ENCODE data around the gene RPL23. TPM values are rescaled to one million over a fixed set of nuclear protein-coding genes. Genes with fewer than 3 reads are reported as not detected.

Gene RPL23
- total RNA-seq, 1 experiment from 2014 or later, result 764 TPM

GRCh38 chr17:38889745-38890409 is 36.4 kb upstream of the RPL23 start:
- peaks cover 6% of the 10 kb centered on the region for H3K4me1 ChIP-seq (ENCODE audit: insufficient read depth, low read length, poor library complexity, severe bottlenecking)
- H3K4me3 ChIP-seq (ENCODE audit: low read depth, low read length, poor library complexity, severe bottlenecking), result no peak overlapping the region
- POLR2A ChIA-PET (ENCODE audit: low non-redundant PET), result no interaction called here
- CTCF ChIA-PET, result no interaction called here
- no peaks in the 10 kb centered on the region for H3K9me3 ChIP-seq (ENCODE audit: low read depth, low read length, poor library complexity, severe bottlenecking)
- H3K27me3 ChIP-seq (replicated peaks; ENCODE audit: insufficient read depth, low read depth, low read length, poor library complexity), result no peaks in the 10 kb centered on the region
- peaks cover 5% of the 10 kb centered on the region for H3K36me3 ChIP-seq (ENCODE audit: insufficient read depth, low read length, poor library complexity, severe bottlenecking)
- BruUV-seq (replicated peaks), result no TSS peak
- DNase-seq (ENCODE audit: low spot score), result no peak
- TF ChIP-seq EZH2 (IDR thresholded peaks at IDR 0.05; ENCODE audit: borderline replicate concordance, low read depth, low read length, poor library complexity, severe bottlenecking) (no peak), CTCF (conservative IDR thresholded peaks at IDR 0.05; ENCODE audit: low read depth, low read length) (no peak)
- H3K27ac ChIP-seq (ENCODE audit: low read depth, low read length, poor library complexity, severe bottlenecking), result no peak overlapping the region
- intact Hi-C loops (cut with micrococcal nuclease; ENCODE audit: unreplicated experiment), result no loop called here

GRCh38 chr17:38888842-38889241 is 35.3 kb upstream of the RPL23 start:
- H3K4me1 ChIP-seq (ENCODE audit: insufficient read depth, low read length, poor library complexity, severe bottlenecking), result peaks cover 6% of the 10 kb centered on the region
- H3K27me3 ChIP-seq (replicated peaks; ENCODE audit: insufficient read depth, low read depth, low read length, poor library complexity), result no peaks in the 10 kb centered on the region
- no TSS peak for BruUV-seq (replicated peaks)
- POLR2A ChIA-PET (ENCODE audit: low non-redundant PET), result no interaction called here
- no peaks in the 10 kb centered on the region for H3K9me3 ChIP-seq (ENCODE audit: low read depth, low read length, poor library complexity, severe bottlenecking)
- intact Hi-C loops (cut with micrococcal nuclease; ENCODE audit: unreplicated experiment), result no loop called here
- peaks cover 5% of the 10 kb centered on the region for H3K36me3 ChIP-seq (ENCODE audit: insufficient read depth, low read length, poor library complexity, severe bottlenecking)
- no peak overlapping the region for H3K4me3 ChIP-seq (ENCODE audit: low read depth, low read length, poor library complexity, severe bottlenecking)
- DNase-seq (ENCODE audit: low spot score), result no peak
- H3K27ac ChIP-seq (ENCODE audit: low read depth, low read length, poor library complexity, severe bottlenecking), result no peak overlapping the region
- CTCF ChIA-PET, result no interaction called here
- TF ChIP-seq EZH2 (IDR thresholded peaks at IDR 0.05; ENCODE audit: borderline replicate concordance, low read depth, low read length, poor library complexity, severe bottlenecking), result no peak

GRCh38 chr17:38886643-38887010 is 33.1 kb upstream of the RPL23 start:
- no peaks in the 10 kb centered on the region for H3K9me3 ChIP-seq (ENCODE audit: low read depth, low read length, poor library complexity, severe bottlenecking)
- CTCF ChIA-PET, result no interaction called here
- no TSS peak for BruUV-seq (replicated peaks)
- POLR2A ChIA-PET (ENCODE audit: low non-redundant PET), result interaction anchor here (0.6 kb wide), 1 partner anchor 30 kb away, joined by 3 read pairs; no protein-coding TSS in a partner anchor
- no peak overlapping the region for H3K27ac ChIP-seq (ENCODE audit: low read depth, low read length, poor library complexity, severe bottlenecking)
- no peak overlapping the region for H3K4me3 ChIP-seq (ENCODE audit: low read depth, low read length, poor library complexity, severe bottlenecking)
- peaks cover 4% of the 10 kb centered on the region for H3K36me3 ChIP-seq (ENCODE audit: insufficient read depth, low read length, poor library complexity, severe bottlenecking)
- intact Hi-C loops (cut with micrococcal nuclease; ENCODE audit: unreplicated experiment), result no loop called here
- TF ChIP-seq CTCF (conservative IDR thresholded peaks at IDR 0.05; ENCODE audit: low read depth, low read length) (no peak), EZH2 (IDR thresholded peaks at IDR 0.05; ENCODE audit: borderline replicate concordance, low read depth, low read length, poor library complexity, severe bottlenecking) (no peak)
- H3K4me1 ChIP-seq (ENCODE audit: insufficient read depth, low read length, poor library complexity, severe bottlenecking), result peaks cover 10% of the 10 kb centered on the region
- DNase-seq (ENCODE audit: low spot score), result no peak
- no peaks in the 10 kb centered on the region for H3K27me3 ChIP-seq (replicated peaks; ENCODE audit: insufficient read depth, low read depth, low read length, poor library complexity)

All from A673 (cell line).